ENCODE results near the gene ZNF695. TPM values are rescaled to one million over a fixed set of nuclear protein-coding genes. Genes with fewer than 3 reads are reported as not detected.

The ZNF695 gene
- total RNA-seq, 4 donors from 2014 or later: 0.70 TPM; not detected in 3

GRCh38 chr1:246949956-246950355, 57.9 kb downstream of the ZNF695 start:
- Histone ChIP-seq H3K4me3 (no peak overlapping the region), H3K9me3 (no peaks in the 10 kb centered on the region), H3K27ac (peak overlapping the region; percentile 58), H3K27me3 (no peaks in the 10 kb centered on the region), H3K4me1 (peaks cover 7% of the 10 kb centered on the region), H3K36me3 (no peaks in the 10 kb centered on the region)
- DNase-seq (ENCODE audit: low spot score in 2 of 2): no peak
- WGBS: 89% methylated on average over 3 of the region's 3 CpGs
- TF ChIP-seq EP300 (IDR thresholded peaks at IDR 0.05) (no peak), POLR2A (IDR thresholded peaks at IDR 0.05) (no peak), POLR2AphosphoS5 (IDR thresholded peaks at IDR 0.05) (no peak), CTCF (IDR thresholded peaks at IDR 0.05) (no peak)

DNA sequence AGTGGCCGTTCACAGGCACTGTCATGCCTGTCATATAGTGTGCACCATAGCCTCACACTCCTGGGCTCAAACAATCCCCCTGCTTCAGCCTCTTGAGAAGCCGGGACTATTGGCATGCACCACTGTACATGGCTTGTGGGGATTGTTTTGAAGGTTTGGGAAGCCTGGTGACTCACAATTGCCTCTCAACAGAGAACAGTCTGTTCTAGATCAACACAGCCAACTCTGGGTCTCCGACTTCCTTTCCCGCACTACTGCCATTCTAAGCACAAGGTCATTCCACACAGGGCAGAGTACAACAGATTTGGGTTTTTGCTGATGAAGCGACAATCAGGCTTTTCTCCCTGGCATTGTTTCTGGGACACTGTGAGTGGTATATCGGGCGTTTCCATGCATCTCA, 60.6 kb downstream of the ZNF695 start:
- 74% methylated on average over 7 of the region's 7 CpGs for WGBS
- Histone ChIP-seq H3K9me3 (no peaks in the 10 kb centered on the region), H3K4me1 (peaks cover 7% of the 10 kb centered on the region), H3K27ac (peak overlapping the region; percentile 83), H3K36me3 (no peaks in the 10 kb centered on the region), H3K27me3 (no peaks in the 10 kb centered on the region), H3K4me3 (no peak overlapping the region)
- peak in 1 of 3 donors; percentile 53 for TF ChIP-seq POLR2AphosphoS5 (IDR thresholded peaks at IDR 0.05)
- no peak for TF ChIP-seq CTCF (IDR thresholded peaks at IDR 0.05)
- DNase-seq (ENCODE audit: low spot score in 2 of 2): peak in 1 of 2 donors; percentile 77

DNA sequence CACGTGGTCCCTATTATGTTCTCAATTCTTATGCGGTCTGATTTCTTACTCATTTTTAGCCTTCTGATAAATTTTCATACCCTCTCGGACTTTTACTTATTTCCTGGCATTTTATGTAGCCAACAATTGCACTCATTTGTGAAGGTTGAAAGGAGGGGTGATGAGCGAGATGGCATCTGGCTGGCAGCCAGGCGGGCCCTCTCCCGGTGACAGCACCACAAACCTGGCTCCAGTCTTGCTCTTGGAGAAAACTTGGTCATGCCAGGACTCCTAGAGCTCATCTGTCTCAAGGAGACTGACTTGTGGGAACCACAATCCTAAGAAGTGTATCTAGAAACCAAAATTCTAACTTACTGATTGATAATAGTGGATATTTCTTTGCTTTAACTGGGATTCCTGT, 61.5 kb downstream of the ZNF695 start:
- Histone ChIP-seq H3K4me3 (no peak overlapping the region), H3K9me3 (no peaks in the 10 kb centered on the region), H3K36me3 (no peaks in the 10 kb centered on the region), H3K4me1 (peaks cover 7% of the 10 kb centered on the region), H3K27ac (peak overlapping the region; percentile 83), H3K27me3 (no peaks in the 10 kb centered on the region)
- 87% methylated on average over 6 of the region's 6 CpGs for WGBS
- DNase-seq (ENCODE audit: low spot score in 2 of 2): no peak
- TF ChIP-seq CTCF (IDR thresholded peaks at IDR 0.05) (no peak), POLR2A (IDR thresholded peaks at IDR 0.05) (no peak), POLR2AphosphoS5 (IDR thresholded peaks at IDR 0.05) (no peak), EP300 (IDR thresholded peaks at IDR 0.05) (no peak)

Other genes starting within 250 kb of the ZNF695 start
- 100 to 1,000 TPM in 1 of 4 donors, 10 to 100 TPM in 3; 32.2 to 106 (median 38.2) TPM for gene AHCTF1, start 76.1 kb downstream of the ZNF695 start, total RNA-seq
- 1 to 10 TPM; 2.1 to 4.3 (median 2.5) TPM for gene ZNF670, start 70.8 kb upstream of the ZNF695 start, total RNA-seq
- gene ZNF669, start 96.3 kb upstream of the ZNF695 start, total RNA-seq: 10 to 100 TPM in 1 of 4 donors, 1 to 10 TPM in 3; 4.6 to 10.5 (median 5.8) TPM
- gene ZNF124, start 164.0 kb upstream of the ZNF695 start, total RNA-seq: 10 to 100 TPM; 12.6 to 15.1 (median 14.4) TPM
- gene VN1R5, start 248.0 kb upstream of the ZNF695 start, total RNA-seq: not detected